ENCODE data around the gene C13orf42.

The C13orf42 gene

DNA sequence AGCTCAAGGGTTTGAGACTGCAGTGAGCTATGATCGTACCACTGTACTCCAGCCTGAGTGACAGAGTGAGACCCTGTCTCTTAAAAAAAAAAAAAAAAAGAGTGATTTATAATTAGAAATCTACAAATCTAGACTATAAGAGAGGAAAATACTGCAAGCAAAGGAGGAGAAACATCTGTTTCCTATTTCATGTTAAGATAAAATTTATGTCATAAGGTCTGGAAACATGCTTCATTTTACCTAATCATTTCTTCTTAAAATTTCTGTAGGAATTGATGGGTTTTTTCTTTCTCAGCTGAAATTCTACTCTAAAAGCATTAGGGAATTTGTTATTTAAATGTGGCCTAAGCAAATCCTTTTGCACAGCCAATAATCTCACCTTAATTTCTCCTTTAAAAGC, 53.2 kb downstream of the C13orf42 start:
- H3K4me3 ChIP-seq (ENCODE audit: low read depth, low read length): no peak overlapping the region
- TF ChIP-seq CTCF (IDR thresholded peaks at IDR 0.05; ENCODE audit: borderline replicate concordance, insufficient read depth, low read depth, low read length): no peak

DNA sequence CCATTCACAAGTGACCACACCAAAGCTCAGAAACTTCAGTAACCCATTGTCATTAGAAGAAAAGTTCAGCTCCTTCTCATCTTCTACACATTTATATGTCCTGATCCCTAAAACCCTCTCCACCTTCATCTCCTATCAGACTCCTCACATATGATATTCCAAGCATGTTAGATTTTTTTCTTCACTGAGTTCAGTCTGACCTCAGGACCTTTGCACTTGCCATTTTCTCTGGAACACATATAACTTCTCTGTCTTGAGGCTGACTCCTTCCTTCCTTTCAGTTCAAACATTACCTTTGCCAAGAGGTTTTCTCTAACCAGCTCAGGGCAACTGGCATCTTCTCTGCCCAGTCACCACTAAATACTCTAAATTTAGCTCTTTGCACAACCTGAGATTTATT, 54.1 kb downstream of the C13orf42 start:
- no peak for TF ChIP-seq CTCF (IDR thresholded peaks at IDR 0.05; ENCODE audit: borderline replicate concordance, insufficient read depth, low read depth, low read length)
- no peak overlapping the region for H3K4me3 ChIP-seq (ENCODE audit: low read depth, low read length)

DNA sequence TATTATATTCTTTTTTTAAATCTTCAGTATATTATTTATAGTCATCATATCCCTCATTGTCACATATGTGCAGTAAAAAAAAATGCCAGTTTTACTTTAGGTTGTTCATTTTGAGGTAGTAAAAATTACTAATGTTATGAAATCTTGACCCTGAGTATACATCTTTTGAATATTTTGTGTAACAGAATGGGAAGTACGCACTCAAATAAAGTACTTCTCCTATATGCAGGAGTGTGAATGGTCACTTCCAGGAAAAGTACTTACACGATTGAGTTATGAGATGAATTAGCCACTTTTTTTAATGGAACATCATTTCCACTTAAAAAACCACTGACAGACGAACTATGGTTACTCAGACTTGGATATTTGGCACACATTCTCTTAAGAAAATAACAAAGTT, 58.5 kb downstream of the C13orf42 start:
- no peak overlapping the region for H3K4me3 ChIP-seq (ENCODE audit: low read depth, low read length)
- no peak for TF ChIP-seq CTCF (IDR thresholded peaks at IDR 0.05; ENCODE audit: borderline replicate concordance, insufficient read depth, low read depth, low read length)

GRCh38 chr13:51050021-51050830, 60.8 kb downstream of the C13orf42 start:
- H3K4me3 ChIP-seq (ENCODE audit: low read depth, low read length): no peak overlapping the region
- TF ChIP-seq CTCF (IDR thresholded peaks at IDR 0.05; ENCODE audit: borderline replicate concordance, insufficient read depth, low read depth, low read length): no peak

GRCh38 chr13:51048616-51049015, 62.5 kb downstream of the C13orf42 start:
- H3K4me3 ChIP-seq (ENCODE audit: low read depth, low read length): no peak overlapping the region
- no peak for TF ChIP-seq CTCF (IDR thresholded peaks at IDR 0.05; ENCODE audit: borderline replicate concordance, insufficient read depth, low read depth, low read length)

- no peak for TF ChIP-seq CTCF (IDR thresholded peaks at IDR 0.05; ENCODE audit: borderline replicate concordance, insufficient read depth, low read depth, low read length)
- no peak overlapping the region for H3K4me3 ChIP-seq (ENCODE audit: low read depth, low read length)
Observed at GRCh38 chr13:51048166-51048461, 63.0 kb downstream of the C13orf42 start.

DNA sequence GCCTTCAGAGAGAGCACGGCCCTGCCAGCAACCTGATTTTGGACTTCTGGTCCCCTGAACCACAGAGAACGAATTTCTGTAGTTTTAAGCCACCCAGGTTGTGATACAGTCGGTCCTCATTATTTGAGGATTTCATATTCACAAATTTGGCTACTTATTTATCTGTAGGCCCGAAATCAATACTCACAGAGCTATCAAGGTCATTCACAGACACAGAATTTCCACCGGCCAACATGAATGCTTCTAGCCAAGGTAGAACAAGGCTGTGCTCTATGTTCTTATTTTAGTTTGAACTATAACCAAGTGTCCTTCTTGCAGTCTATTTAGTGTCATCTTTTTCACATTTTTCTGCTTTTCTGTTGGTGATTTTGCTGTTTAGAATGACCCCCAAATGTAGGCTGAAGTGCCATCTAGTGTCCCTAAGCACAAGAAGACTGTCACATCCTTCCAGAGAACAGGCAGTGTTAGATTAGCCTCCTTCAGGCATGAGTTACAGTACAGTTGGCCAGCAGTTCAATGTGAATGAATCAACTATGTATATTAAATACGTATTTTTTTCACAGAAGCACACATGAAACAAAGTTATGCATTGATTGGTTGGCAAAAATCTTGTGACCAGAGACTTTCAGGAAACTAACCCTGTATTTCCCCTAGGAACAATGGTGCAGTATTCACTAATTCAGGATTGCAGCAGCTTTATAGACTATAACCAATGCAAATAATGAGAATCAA, 63.5 kb downstream of the C13orf42 start:
- TF ChIP-seq CTCF (IDR thresholded peaks at IDR 0.05; ENCODE audit: borderline replicate concordance, insufficient read depth, low read depth, low read length): no peak
- no peak overlapping the region for H3K4me3 ChIP-seq (ENCODE audit: low read depth, low read length)

All from GM12875 (cell line).